HG03442 (cell line): ENCODE measurements around the gene DDA1.
"Not testable (repeated sequence)": the region's sequence is repeated elsewhere in the genome, so short reads cannot be mapped to it uniquely, and the experiment has no call there.

Source experiments
- ATAC-seq: cut with Tn5 transposase; IDR thresholded peaks from one replicate; pipeline ENCODE4 v1.9.1; 2021; ENCODE audit warnings: mild to moderate bottlenecking, moderate library complexity; ENCODE audit not compliant: unreplicated experiment

The DDA1 gene

GRCh38 chr19:17286752-17287151, 22.6 kb upstream of the DDA1 start:
- ATAC-seq, result no peak

- no peak for ATAC-seq
Measured at GRCh38 chr19:17289489-17289888, 19.9 kb upstream of the DDA1 start.

GRCh38 chr19:17292301-17293074, 16.9 kb upstream of the DDA1 start:
- ATAC-seq, result no peak

GRCh38 chr19:17293605-17294004, 15.8 kb upstream of the DDA1 start:
- ATAC-seq, result no peak

- no peak for ATAC-seq
Measured at GRCh38 chr19:17294051-17294891, 15.1 kb upstream of the DDA1 start.

- not testable (repeated sequence) for ATAC-seq
Measured at GRCh38 chr19:17295551-17295950, 13.8 kb upstream of the DDA1 start.

GRCh38 chr19:17296273-17296672, 13.1 kb upstream of the DDA1 start:
- no peak for ATAC-seq

- ATAC-seq, result no peak
Measured at GRCh38 chr19:17296976-17297375, 12.4 kb upstream of the DDA1 start.

- no peak for ATAC-seq
Measured at GRCh38 chr19:17300992-17301619, 8.3 kb upstream of the DDA1 start.

- no peak for ATAC-seq
Measured at GRCh38 chr19:17302391-17303166, 6.8 kb upstream of the DDA1 start.

GRCh38 chr19:17303167-17303939, 6.0 kb upstream of the DDA1 start, which contains the start of gene ABHD8:
TSS of gene ABHD8 (minus strand) at chr19:17303425. CDS start at chr19:17301616, 1,809 bp downstream.
- peak; percentile 50 for ATAC-seq

- ATAC-seq, result no peak
Measured at GRCh38 chr19:17303940-17304267, 5.5 kb upstream of the DDA1 start.

- no peak for ATAC-seq
Measured at GRCh38 chr19:17304386-17305215, 4.8 kb upstream of the DDA1 start.

GRCh38 chr19:17305216-17305516, 4.2 kb upstream of the DDA1 start:
- no peak for ATAC-seq

- peak; percentile 68 for ATAC-seq
Measured at GRCh38 chr19:17305517-17306284, 3.7 kb upstream of the DDA1 start, which contains the start of gene MRPL34. TSS of gene MRPL34 (plus strand) at chr19:17305872. CDS start at chr19:17305893, 21 bp downstream.

GRCh38 chr19:17306285-17306714, 3.1 kb upstream of the DDA1 start:
- no peak for ATAC-seq

GRCh38 chr19:17307876-17308377, 1.4 kb upstream of the DDA1 start:
- no peak for ATAC-seq

GRCh38 chr19:17309965-17310461, 650 bp downstream of the DDA1 start:
- ATAC-seq, result no peak
